K562 (cell line): Measurements from ENCODE around the gene SELPLG. TPM values are rescaled to one million over a fixed set of nuclear protein-coding genes. Genes with fewer than 3 reads are reported as not detected.

Source experiments
- EGR1 ChIP-seq: fragments of 450-650 bp; conservative IDR thresholded peaks from 2 replicates; pipeline ENCODE4 v1.6.1; 2017; ENCODE audit warnings: mild to moderate bottlenecking
- KLF13 ChIP-seq: fragments of 450-650 bp; IDR thresholded peaks from 2 replicates; pipeline ENCODE4 v1.6.1; 2016; ENCODE audit warnings: missing genetic modification characterization, low read depth, mild to moderate bottlenecking, missing compliant biosample characterization, moderate library complexity, borderline replicate concordance
- MBD2 ChIP-seq: sonication (generic); IDR thresholded peaks from 2 replicates; pipeline ENCODE4 v1.6.1; 2016; ENCODE audit warnings: low read depth, borderline replicate concordance
- MCM3 ChIP-seq: fragments of 450-650 bp; IDR thresholded peaks from 2 replicates; pipeline ENCODE4 v1.6.1; 2016
- PHB ChIP-seq: fragments of 250-450 bp; sonication (Bioruptor Pico); IDR thresholded peaks from 2 replicates; pipeline ENCODE4 v1.5.0; 2021
- RAD51 ChIP-seq: fragments of 450-650 bp; IDR thresholded peaks from 2 replicates; pipeline ENCODE4 v1.7.1; 2016; ENCODE audit warnings: low read depth, mild to moderate bottlenecking, borderline replicate concordance
- SP2 ChIP-seq: IDR thresholded peaks from 2 replicates; pipeline ENCODE4 v1.6.1; 2011; ENCODE audit warnings: mild to moderate bottlenecking, low read depth, low read length, moderate library complexity; ENCODE audit not compliant: poor library complexity, severe bottlenecking; ENCODE audit errors: extremely low read depth
- SREBF1 ChIP-seq: fragments of 150-350 bp; IDR thresholded peaks from 2 replicates; pipeline ENCODE4 v1.6.1; 2014; ENCODE audit warnings: antibody characterized with exemption, low read depth, low read length, borderline replicate concordance
- SRSF7 ChIP-seq: fragments of 200-400 bp; formaldehyde crosslinking; optimal IDR thresholded peaks from 2 replicates; pipeline ENCODE3; 2017; ENCODE audit warnings: mild to moderate bottlenecking, low read depth, low read length
- STAT5A ChIP-seq: IDR thresholded peaks from 2 replicates; pipeline ENCODE4 v1.6.1; 2012; ENCODE audit warnings: low read length, inconsistent platforms, borderline replicate concordance
- TOE1 ChIP-seq, 2 experiments: fragments of 450-650 bp in 1 of 2; sonication (generic) in 1 of 2; formaldehyde crosslinking in 1 of 2; IDR thresholded peaks; 2 replicates each; pipeline versions ENCODE4 v1.7.1 to v1.8.0; 2016 to 2022; ENCODE audit warnings: borderline replicate concordance in 2 of 2, mild to moderate bottlenecking in 2 of 2, antibody characterized with exemption in 1 of 2, inconsistent platforms in 1 of 2, low read depth in 1 of 2, missing genetic modification reagents in 1 of 2, moderate library complexity in 1 of 2
- YY1 ChIP-seq, 3 experiments: IDR thresholded peaks; 2 replicates each; pipeline ENCODE4 v1.6.1; 2011; ENCODE audit warnings: low read length in 2 of 3, mild to moderate bottlenecking in 2 of 3, moderate library complexity in 2 of 3, borderline replicate concordance in 1 of 3, control low read depth in 1 of 3, low read depth in 1 of 3; ENCODE audit not compliant: insufficient read depth in 3 of 3, insufficient replicate concordance in 2 of 3, control insufficient read depth in 1 of 3, insufficient read length in 1 of 3; ENCODE audit errors: extremely low read depth in 1 of 3
- ZBTB17 ChIP-seq: fragments of 450-650 bp; formaldehyde crosslinking; IDR thresholded peaks from 2 replicates; pipeline ENCODE4 v1.4.0; 2020; ENCODE audit warnings: mild to moderate bottlenecking
- ZFP36 ChIP-seq: fragments of 150-350 bp; IDR thresholded peaks from 2 replicates; pipeline ENCODE4 v1.6.1; 2018; ENCODE audit warnings: low read length, low read depth; ENCODE audit not compliant: partially characterized antibody
- polyA plus RNA-seq, 8 experiments: library from polyadenylated mRNA; depleted of rRNA in 4 of 8; stranded (reverse) in 5 of 8; unstranded in 3 of 8; fragments of >200 nt; fragmentation: Nextera tagmentation in 2 of 8; fragmentation: Illumina TruSeq in 1 of 8; extraction: Ambion mirVana in 2 of 8; extraction: Trizol in 1 of 8; gene quantifications; 2 replicates each; pipeline versions ENCODE4 v1.2.1 to v1.2.3, GENCODE V29; 2011 to 2014; ENCODE audit warnings: inconsistent platforms in 1 of 8, missing spikeins in 1 of 8
- total RNA-seq, 7 experiments: library from RNA; depleted of rRNA in 6 of 7; stranded (reverse); fragments of >200 nt in 6 of 7; fragmentation: Illumina TruSeq in 2 of 7; extraction: Trizol in 2 of 7; gene quantifications; 2 replicates each; pipeline versions ENCODE4 v1.2.1 to v1.2.3, GENCODE V29; 2011 to 2021; ENCODE audit warnings: low replicate concordance in 1 of 7
- TF ChIP-seq, protein P1 (sequence below): fragments of 250-450 bp; sonication (Bioruptor Pico); IDR thresholded peaks from 2 replicates; pipeline ENCODE4 v1.4.0; 2020; ENCODE audit warnings: mild to moderate bottlenecking, moderate library complexity
- TF ChIP-seq, protein P2 (sequence below), 2 experiments: fragments of 450-650 bp; IDR thresholded peaks; 2 replicates each; pipeline ENCODE4 v1.6.1; 2018; ENCODE audit warnings: mild to moderate bottlenecking in 2 of 2, low read depth in 1 of 2; ENCODE audit not compliant: partially characterized antibody in 2 of 2
- TF ChIP-seq, protein P3 (sequence below): fragments of 450-650 bp; conservative IDR thresholded peaks from 2 replicates; pipeline ENCODE4 v1.6.1; 2016; ENCODE audit warnings: missing genetic modification characterization, low read depth, mild to moderate bottlenecking, missing compliant biosample characterization, moderate library complexity

The SELPLG gene
- total and polyA plus RNA-seq, 9 of the 15 experiments (the other 6 are each of a cell fraction or from before 2014, with no cell fraction given) = 0.22 to 10.2 (median 1.7) TPM

DNA sequence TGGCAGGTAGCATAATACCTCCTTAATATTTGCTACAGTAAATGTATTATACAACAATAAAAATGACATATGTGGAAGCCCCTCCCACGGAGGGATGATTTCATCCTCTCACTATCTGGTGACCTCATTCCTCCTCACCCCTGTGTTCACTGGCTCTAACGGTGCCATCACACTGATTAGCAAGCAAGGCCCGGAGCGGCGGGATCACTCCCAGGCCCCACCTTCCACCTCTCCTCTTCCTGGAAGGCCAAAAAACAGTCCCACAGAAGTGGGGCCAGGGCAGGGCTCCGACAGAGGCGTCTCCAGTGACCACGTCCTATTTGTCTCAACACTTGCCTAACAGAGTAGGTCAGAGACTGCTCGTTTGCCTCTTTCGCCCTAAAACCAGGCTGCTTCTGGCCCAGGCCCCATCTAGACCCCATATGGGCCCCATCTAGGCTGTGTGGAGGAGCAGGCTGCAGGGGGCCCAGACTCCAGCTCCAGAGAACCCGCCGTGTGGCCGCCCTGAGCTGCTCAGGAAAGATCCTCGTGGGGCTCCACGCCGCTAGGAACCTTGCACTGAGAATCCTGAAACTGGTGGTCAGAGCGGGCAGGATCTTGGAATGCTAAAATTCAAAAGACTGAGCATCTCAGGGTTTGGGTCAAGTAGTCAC lies 3.7 kb downstream of the SELPLG start (continued):
- TF ChIP-seq, protein P1, sequence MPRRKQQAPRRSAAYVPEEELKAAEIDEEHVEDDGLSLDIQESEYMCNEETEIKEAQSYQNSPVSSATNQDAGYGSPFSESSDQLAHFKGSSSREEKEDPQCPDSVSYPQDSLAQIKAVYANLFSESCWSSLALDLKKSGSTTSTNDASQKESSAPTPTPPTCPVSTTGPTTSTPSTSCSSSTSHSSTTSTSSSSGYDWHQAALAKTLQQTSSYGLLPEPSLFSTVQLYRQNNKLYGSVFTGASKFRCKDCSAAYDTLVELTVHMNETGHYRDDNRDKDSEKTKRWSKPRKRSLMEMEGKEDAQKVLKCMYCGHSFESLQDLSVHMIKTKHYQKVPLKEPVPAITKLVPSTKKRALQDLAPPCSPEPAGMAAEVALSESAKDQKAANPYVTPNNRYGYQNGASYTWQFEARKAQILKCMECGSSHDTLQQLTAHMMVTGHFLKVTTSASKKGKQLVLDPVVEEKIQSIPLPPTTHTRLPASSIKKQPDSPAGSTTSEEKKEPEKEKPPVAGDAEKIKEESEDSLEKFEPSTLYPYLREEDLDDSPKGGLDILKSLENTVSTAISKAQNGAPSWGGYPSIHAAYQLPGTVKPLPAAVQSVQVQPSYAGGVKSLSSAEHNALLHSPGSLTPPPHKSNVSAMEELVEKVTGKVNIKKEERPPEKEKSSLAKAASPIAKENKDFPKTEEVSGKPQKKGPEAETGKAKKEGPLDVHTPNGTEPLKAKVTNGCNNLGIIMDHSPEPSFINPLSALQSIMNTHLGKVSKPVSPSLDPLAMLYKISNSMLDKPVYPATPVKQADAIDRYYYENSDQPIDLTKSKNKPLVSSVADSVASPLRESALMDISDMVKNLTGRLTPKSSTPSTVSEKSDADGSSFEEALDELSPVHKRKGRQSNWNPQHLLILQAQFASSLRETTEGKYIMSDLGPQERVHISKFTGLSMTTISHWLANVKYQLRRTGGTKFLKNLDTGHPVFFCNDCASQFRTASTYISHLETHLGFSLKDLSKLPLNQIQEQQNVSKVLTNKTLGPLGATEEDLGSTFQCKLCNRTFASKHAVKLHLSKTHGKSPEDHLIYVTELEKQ (CRISPR knock-in tag) = 0 out of 2 replicates have a peak, but pooled peaks have one; percentile 24
- TF ChIP-seq RAD51 = no peak
- no peak for TF ChIP-seq SREBF1
- TF ChIP-seq SRSF7 = no peak
- TF ChIP-seq SP2 = no peak
- TF ChIP-seq TOE1 (IDR thresholded peaks at IDR 0.05; ENCODE audit: borderline replicate concordance) = peak; percentile 19; the same call in 1 of the 2 replicates
- no peak for TF ChIP-seq TOE1 (CRISPR knock-in tag; IDR thresholded peaks at IDR 0.05; ENCODE audit: borderline replicate concordance, low read depth)
- TF ChIP-seq, protein P2, sequence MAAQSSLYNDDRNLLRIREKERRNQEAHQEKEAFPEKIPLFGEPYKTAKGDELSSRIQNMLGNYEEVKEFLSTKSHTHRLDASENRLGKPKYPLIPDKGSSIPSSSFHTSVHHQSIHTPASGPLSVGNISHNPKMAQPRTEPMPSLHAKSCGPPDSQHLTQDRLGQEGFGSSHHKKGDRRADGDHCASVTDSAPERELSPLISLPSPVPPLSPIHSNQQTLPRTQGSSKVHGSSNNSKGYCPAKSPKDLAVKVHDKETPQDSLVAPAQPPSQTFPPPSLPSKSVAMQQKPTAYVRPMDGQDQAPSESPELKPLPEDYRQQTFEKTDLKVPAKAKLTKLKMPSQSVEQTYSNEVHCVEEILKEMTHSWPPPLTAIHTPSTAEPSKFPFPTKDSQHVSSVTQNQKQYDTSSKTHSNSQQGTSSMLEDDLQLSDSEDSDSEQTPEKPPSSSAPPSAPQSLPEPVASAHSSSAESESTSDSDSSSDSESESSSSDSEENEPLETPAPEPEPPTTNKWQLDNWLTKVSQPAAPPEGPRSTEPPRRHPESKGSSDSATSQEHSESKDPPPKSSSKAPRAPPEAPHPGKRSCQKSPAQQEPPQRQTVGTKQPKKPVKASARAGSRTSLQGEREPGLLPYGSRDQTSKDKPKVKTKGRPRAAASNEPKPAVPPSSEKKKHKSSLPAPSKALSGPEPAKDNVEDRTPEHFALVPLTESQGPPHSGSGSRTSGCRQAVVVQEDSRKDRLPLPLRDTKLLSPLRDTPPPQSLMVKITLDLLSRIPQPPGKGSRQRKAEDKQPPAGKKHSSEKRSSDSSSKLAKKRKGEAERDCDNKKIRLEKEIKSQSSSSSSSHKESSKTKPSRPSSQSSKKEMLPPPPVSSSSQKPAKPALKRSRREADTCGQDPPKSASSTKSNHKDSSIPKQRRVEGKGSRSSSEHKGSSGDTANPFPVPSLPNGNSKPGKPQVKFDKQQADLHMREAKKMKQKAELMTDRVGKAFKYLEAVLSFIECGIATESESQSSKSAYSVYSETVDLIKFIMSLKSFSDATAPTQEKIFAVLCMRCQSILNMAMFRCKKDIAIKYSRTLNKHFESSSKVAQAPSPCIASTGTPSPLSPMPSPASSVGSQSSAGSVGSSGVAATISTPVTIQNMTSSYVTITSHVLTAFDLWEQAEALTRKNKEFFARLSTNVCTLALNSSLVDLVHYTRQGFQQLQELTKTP (IDR thresholded peaks at IDR 0.05; ENCODE audit: low read depth in 1 of 2, partially characterized antibody in 2 of 2) = peak in 1 of 2 experiments; percentile 71
- 0 out of 2 replicates have a peak, but pooled peaks have one; percentile 20 for TF ChIP-seq EGR1
- TF ChIP-seq ZBTB17 (CRISPR knock-in tag) = no peak
- TF ChIP-seq MCM3 = no peak
- TF ChIP-seq ZFP36 = peak; percentile 33
- TF ChIP-seq MBD2 = peak; percentile 71; the same call in 1 of the 2 replicates
- TF ChIP-seq, protein P3, sequence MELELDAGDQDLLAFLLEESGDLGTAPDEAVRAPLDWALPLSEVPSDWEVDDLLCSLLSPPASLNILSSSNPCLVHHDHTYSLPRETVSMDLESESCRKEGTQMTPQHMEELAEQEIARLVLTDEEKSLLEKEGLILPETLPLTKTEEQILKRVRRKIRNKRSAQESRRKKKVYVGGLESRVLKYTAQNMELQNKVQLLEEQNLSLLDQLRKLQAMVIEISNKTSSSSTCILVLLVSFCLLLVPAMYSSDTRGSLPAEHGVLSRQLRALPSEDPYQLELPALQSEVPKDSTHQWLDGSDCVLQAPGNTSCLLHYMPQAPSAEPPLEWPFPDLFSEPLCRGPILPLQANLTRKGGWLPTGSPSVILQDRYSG (tag) = peak; percentile 87
- no peak for TF ChIP-seq PHB (CRISPR knock-in tag)
- peak; percentile 33; the same call in 1 of the 2 replicates for TF ChIP-seq STAT5A
- no peak for TF ChIP-seq KLF13 (tag)
- TF ChIP-seq YY1 (IDR thresholded peaks at IDR 0.05; ENCODE audit: borderline replicate concordance in 1 of 3, control insufficient read depth in 1 of 3, extremely low read depth in 1 of 3, insufficient read depth in 3 of 3, insufficient read length in 1 of 3, insufficient replicate concordance in 2 of 3, low read depth in 1 of 3, low read length in 2 of 3) = peak in 2 of 3 experiments; percentile 38 to 77
